H1 (cell line): ENCODE data around the gene GPR162. TPM values are rescaled to one million over a fixed set of nuclear protein-coding genes. Genes with fewer than 3 reads are reported as not detected.
A peak's percentile ranks its signal among the peaks of the same experiment; 100 is the strongest.

Source experiments
- ASH2L ChIP-seq: fragments of 200-600, 300-600 bp; sonication (generic); IDR thresholded peaks from one replicate; pipeline ENCODE4 v1.7.1; 2017; ENCODE audit warnings: low read length
- CHD1 ChIP-seq: IDR thresholded peaks from 2 replicates; pipeline ENCODE4 v1.6.1; 2012; ENCODE audit warnings: low read depth, low read length, improper control_type of control experiment
- FOSL1 ChIP-seq: IDR thresholded peaks from 2 replicates; pipeline ENCODE4 v1.6.1; 2011; ENCODE audit warnings: mild to moderate bottlenecking, low read depth, low read length, moderate library complexity; ENCODE audit not compliant: insufficient read depth
- HDAC6 ChIP-seq: IDR thresholded peaks from one replicate; pipeline ENCODE4 v1.7.1; 2012; ENCODE audit warnings: low read depth, mild to moderate bottlenecking, inconsistent platforms, low read length, moderate library complexity
- KDM5A ChIP-seq: fragments of 200-600 bp; IDR thresholded peaks from 2 replicates; pipeline ENCODE4 v1.7.1; 2012; ENCODE audit warnings: mild to moderate bottlenecking, low read length, inconsistent platforms, mixed read lengths
- POLR2A ChIP-seq, 2 experiments: IDR thresholded peaks; 1 replicate in 1 of 2; 2 replicates in 1 of 2; pipeline ENCODE4 v1.6.1; 2011; ENCODE audit warnings: low read depth in 2 of 2, low read length in 2 of 2, mild to moderate bottlenecking in 2 of 2; ENCODE audit errors: control extremely low read depth in 1 of 2
- RBBP5 ChIP-seq: IDR thresholded peaks from 2 replicates; pipeline ENCODE4 v1.7.1; 2012; ENCODE audit warnings: low read depth, mild to moderate bottlenecking, inconsistent platforms, low read length, moderate library complexity, borderline replicate concordance
- SAP30 ChIP-seq: fragments of 300-600 bp; sonication (generic); IDR thresholded peaks from 2 replicates; pipeline ENCODE4 v1.7.1; 2012; ENCODE audit warnings: low read length, moderate library complexity, mild to moderate bottlenecking, inconsistent platforms; ENCODE audit not compliant: insufficient read depth, insufficient replicate concordance
- SIX5 ChIP-seq: IDR thresholded peaks from 2 replicates; pipeline ENCODE4 v1.6.1; 2011; ENCODE audit warnings: mild to moderate bottlenecking, low read depth, low read length
- SP2 ChIP-seq: IDR thresholded peaks from 2 replicates; pipeline ENCODE4 v1.6.1; 2012; ENCODE audit warnings: mild to moderate bottlenecking, low read length, inconsistent platforms
- SP4 ChIP-seq: IDR thresholded peaks from 2 replicates; pipeline ENCODE4 v1.6.1; 2012; ENCODE audit warnings: low read length, inconsistent platforms
- TAF1 ChIP-seq: IDR thresholded peaks from 2 replicates; pipeline ENCODE4 v1.6.1; 2011; ENCODE audit warnings: mild to moderate bottlenecking, low read depth, low read length
- TBP ChIP-seq: IDR thresholded peaks from 2 replicates; pipeline ENCODE4 v1.6.1; 2011; ENCODE audit warnings: low read depth, low read length, improper control_type of control experiment
- TCF12 ChIP-seq: IDR thresholded peaks from 2 replicates; pipeline ENCODE4 v1.6.1; 2011; ENCODE audit warnings: low read depth, mild to moderate bottlenecking, low read length
- YY1 ChIP-seq: IDR thresholded peaks from 2 replicates; pipeline ENCODE4 v1.6.1; 2011; ENCODE audit warnings: low read depth, mild to moderate bottlenecking, low read length
- polyA plus RNA-seq, 7 experiments: library from polyadenylated mRNA; depleted of rRNA in 3 of 7; stranded (reverse) in 5 of 7; unstranded in 2 of 7; fragments of >200 nt in 5 of 7; fragments of 200-250 nt in 2 of 7; gene quantifications; 1 replicate in 5 of 7; 2 replicates in 1 of 7; 4 replicates in 1 of 7; pipeline versions ENCODE4 v1.2.1 to v1.2.3, GENCODE V29; 2011 to 2013; ENCODE audit warnings: missing spikeins in 2 of 7, mixed read lengths in 2 of 7
- total RNA-seq: library from RNA; stranded (reverse); fragmentation: NEBNext Ultra II Directional; extraction: Animal tissue kit (Norgen Biotek cat#: 25700); gene quantifications from 2 replicates; pipeline ENCODE4 v1.2.1, GENCODE V29; 2021

The GPR162 gene
- total and polyA plus RNA-seq, 2 of the 8 experiments (the other 6 are each of a cell fraction or from before 2014, with no cell fraction given), result 7.3 to 8.8 TPM

DNA sequence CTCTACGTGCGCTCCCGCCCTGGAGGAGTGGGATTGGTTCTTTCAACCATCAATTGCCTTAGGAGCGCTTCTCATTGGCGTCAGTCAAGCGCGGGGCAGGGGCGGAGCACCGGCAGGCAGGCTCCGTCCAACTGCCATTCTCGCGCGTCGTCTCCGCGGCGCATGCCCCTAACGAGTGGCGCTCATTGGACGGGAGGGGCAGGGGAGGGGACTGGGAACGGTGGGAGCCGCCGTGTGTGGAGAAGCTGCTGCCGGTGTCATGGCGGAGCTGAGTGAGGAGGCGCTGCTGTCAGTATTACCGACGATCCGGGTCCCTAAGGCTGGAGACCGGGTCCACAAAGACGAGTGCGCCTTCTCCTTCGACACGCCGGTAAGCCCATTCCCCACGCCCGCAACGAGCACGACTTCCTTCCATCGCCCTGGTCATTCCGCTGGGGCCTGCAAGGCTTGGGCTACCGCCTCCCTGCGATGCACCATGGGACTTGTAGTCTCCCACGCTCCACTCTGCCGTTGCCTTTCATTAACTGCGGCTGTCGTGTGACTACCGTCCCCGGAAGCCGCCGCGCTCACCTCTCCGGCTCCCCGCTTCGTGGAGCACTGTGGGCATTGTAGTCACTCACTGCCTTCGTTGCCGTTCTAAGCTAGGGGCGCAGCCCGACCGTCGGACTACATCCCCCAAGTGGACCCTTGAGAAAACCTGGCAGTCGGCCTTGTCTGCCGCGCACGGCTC lies 30.5 kb downstream of the GPR162 start, which contains the start of gene USP5 (continued):
- TF ChIP-seq SAP30, result peak; percentile 23
- TF ChIP-seq SP2, result peak; percentile 64
- peak in 1 of 2 experiments; percentile 79; a peak in 2 of 3 replicates for TF ChIP-seq POLR2A (IDR thresholded peaks at IDR 0.05; ENCODE audit: control extremely low read depth in 1 of 2, low read depth in 2 of 2, low read length in 2 of 2)
- TF ChIP-seq ASH2L, result peak; percentile 81
- peak; percentile 76 for TF ChIP-seq KDM5A
- TF ChIP-seq CHD1, result no peak
- TF ChIP-seq YY1, result peak; percentile 84; the same call in 1 of the 2 replicates
- TF ChIP-seq SIX5, result peak; percentile 99
- TF ChIP-seq TCF12, result no peak
- no peak for TF ChIP-seq HDAC6
- no peak; the same call in 1 of the 2 replicates for TF ChIP-seq SP4
- peak; percentile 79; the same call in 1 of the 2 replicates for TF ChIP-seq RBBP5
- peak; percentile 39; the same call in 1 of the 2 replicates for TF ChIP-seq TAF1
- TF ChIP-seq FOSL1, result no peak
- TF ChIP-seq TBP, result no peak
